TTC549 (cell line): ENCODE data around the gene EDDM13.
A peak's percentile ranks its signal among the peaks of the same experiment; 100 is the strongest.
"Not testable (repeated sequence)": the region's sequence is repeated elsewhere in the genome, so short reads cannot be mapped to it uniquely, and the experiment has no call there.

Experiments
- FAIRE-seq: peaks from 2 replicates; lab custom pipeline; 2012; peaks lifted over from hg19 to GRCh38; lab: Jason Lieb, UNC

EDDM13 gene

GRCh38 chr19:56295531-56296455, 23.2 kb downstream of the EDDM13 start:
- FAIRE-seq: no peak

DNA sequence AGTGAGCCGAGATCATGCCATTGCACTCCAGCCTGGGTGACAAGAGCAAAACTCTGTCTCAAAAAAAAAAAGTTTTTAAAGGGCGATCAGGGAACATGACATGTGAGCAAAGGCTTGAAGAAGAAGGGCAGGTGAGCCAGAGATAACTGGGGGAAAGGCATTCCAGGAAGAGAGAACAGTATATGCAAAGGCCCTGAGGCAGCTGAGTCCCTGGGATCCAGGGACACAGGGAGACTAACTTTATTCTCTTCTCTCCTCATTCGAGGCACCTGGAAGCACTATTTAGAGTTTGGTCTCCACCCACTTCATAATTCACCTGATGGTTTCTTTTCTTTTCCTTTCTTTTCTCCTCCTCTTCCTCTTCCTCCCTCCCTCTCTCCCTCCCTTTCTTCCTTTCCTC, 24.5 kb downstream of the EDDM13 start:
- no peak for FAIRE-seq

GRCh38 chr19:56299688-56300087, 27.1 kb downstream of the EDDM13 start:
- no peak for FAIRE-seq

- FAIRE-seq: no peak
These were observed 28.6 kb downstream of the EDDM13 start for GRCh38 chr19:56301155-56301554.

DNA sequence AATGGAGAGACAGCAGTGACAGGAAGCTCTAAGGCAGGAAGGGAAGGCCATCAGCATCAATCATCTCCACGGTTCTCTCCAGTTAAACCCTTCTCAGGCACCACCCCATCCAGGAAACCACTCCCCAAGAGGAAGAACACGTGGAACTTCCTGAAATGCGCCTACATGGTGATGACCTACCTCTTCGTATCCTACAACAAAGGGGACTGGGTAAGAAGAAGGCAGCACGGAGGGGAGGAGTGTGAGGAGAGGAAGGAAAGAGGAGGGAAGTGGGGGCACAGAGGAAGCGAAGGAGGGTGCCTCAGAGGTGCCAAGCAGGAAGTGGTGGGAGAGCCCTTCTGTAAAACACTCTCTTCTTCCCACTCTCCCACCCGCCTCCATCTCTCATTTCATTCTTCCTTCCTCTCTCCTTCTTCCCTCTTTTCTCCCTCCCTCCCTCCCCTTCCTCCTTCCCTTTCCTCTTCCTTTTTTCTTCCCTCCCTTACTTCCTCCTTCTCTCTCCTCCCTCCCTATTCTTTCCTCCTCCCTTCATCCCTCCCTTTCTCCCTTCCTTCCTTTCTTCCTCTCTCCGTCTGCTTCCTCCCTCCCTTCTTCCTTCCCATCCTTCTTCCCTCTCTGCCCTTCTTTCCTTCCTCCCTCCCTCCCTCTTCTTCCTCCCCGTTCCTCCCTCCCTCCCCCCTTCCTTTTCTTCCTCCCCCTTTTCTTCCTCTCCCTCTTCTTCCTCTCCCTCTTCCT, 29.5 kb downstream of the EDDM13 start:
- FAIRE-seq: no peak

DNA sequence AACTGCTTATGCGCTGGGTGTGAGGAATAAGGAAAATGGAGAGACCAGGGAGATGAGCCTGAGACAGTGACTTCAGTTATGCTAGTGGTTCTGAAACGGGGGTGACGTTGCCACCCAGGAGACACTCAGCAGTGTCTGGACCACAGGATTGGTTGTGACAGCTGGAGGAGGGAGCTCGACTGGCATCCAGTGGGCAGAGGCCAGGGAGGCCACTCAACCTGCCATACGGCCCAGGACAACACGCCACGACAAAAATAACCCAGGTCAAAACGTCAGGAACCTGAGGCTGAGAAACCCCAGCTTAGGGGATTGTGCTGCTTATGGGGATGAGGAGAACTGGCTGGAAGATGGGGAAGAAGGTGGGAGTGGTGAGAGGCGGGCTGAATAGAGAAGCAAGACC, 31.7 kb downstream of the EDDM13 start:
- FAIRE-seq: no peak

DNA sequence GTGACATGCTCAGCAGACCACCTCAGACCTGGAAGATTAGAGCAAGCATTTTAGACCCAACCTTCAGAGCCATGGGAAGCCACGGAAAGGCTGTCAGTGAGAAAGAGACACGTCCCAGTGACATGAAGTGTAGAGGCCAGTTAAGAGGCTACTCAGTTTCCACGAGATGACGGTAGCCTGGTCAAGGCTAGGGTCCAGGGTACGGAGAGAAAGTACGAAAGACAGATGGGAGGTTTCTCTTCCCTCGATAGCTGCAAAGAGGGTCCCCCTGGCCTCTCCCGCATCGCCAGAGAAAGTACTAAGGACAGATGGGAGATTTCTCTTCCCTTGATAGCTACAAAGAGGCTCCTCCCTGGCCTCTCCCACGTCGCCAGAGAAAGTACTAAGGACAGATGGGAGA, 33.5 kb downstream of the EDDM13 start:
- FAIRE-seq: no peak

DNA sequence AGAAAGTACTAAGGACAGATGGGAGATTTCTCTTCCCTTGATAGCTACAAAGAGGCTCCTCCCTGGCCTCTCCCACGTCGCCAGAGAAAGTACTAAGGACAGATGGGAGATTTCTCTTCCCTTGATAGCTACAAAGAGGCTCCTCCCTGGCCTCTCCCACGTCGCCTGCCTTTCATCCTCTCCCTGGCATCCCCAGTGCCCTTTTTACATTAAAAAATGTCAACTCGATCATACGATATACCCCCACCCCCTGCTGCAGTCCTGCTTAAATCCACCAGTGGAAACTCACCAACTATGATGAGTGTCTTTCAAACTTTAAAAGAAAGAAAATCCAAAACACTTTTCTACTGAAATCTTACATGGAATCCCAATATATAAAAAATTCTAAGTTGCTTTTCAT, 34.5 kb downstream of the EDDM13 start:
- not testable (repeated sequence) for FAIRE-seq

- no peak for FAIRE-seq
These were observed 36.2 kb downstream of the EDDM13 start for GRCh38 chr19:56308792-56309191.

DNA sequence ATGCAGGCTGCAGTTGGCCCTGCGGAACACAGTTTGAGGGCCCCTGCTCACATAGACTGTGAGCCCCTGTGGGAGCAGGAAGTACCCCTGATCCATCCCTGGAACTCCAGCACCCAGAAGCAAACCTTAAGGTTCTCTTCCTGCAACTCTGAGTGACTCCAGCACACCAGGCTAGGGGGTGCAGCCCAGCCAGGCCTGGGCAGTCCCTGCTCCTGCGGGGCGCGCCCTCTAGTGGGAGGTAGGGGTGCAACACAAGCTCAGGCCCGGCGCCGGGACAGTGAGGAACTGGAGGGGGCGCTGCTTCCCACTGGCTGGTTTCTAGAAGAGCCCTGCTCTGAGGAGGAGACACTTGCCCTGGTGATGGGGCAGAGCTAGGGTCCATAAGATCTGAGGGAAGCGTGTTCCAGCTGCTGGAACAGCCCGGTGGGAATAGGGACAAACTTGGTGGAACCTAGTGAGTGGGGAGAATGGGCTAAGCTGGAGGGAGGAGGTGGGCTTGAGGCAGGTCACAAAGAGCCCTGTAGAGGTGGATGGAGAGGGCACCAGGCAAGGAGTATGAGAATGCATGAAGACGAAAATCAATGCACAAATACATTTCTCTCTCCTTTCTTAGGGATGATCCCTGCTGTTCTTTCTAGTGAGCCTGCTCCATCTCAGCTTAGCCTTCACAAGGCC, 37.1 kb downstream of the EDDM13 start:
- FAIRE-seq: no peak

DNA sequence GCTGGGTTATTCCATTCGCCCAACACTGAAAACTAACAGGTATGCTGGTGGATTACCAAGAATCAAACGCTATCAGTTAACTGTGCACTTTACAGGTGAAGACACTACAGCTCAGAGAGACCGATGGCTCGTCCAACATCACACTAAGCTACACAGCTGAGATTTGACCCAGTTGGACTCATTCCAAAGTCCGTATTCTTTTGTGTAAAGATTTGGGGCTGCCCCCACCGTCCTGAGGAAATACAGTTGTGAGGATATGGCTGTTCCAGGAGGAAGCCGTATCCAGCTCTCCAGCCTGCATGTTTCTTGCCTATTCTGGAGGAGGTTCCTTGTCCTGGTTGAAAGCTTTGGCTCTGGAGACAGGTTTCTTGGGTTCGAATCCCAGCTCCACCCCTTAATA, 37.9 kb downstream of the EDDM13 start:
- FAIRE-seq: no peak

DNA sequence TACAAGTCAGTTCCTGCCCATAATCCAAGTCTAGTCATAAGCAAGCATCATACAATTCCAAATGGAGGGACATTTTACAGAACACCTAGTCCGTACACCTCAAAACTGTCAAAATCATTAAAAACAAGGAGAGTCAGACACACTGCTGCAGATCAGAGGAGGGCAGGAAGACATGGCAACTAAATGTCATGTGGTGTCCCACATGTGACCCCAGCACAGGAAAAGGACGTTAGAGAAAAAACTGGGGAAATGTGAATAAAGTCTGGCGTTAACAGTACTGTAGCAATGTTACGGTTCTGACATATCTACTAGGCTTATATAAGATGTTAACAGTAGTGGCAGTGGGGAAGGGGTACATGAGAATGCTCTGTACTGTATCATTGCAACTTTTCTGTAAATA, 39.8 kb downstream of the EDDM13 start:
- no peak for FAIRE-seq

GRCh38 chr19:56312787-56313657, 40.5 kb downstream of the EDDM13 start:
- no peak for FAIRE-seq

- no peak for FAIRE-seq
These were observed 41.5 kb downstream of the EDDM13 start for GRCh38 chr19:56314018-56314380.

DNA sequence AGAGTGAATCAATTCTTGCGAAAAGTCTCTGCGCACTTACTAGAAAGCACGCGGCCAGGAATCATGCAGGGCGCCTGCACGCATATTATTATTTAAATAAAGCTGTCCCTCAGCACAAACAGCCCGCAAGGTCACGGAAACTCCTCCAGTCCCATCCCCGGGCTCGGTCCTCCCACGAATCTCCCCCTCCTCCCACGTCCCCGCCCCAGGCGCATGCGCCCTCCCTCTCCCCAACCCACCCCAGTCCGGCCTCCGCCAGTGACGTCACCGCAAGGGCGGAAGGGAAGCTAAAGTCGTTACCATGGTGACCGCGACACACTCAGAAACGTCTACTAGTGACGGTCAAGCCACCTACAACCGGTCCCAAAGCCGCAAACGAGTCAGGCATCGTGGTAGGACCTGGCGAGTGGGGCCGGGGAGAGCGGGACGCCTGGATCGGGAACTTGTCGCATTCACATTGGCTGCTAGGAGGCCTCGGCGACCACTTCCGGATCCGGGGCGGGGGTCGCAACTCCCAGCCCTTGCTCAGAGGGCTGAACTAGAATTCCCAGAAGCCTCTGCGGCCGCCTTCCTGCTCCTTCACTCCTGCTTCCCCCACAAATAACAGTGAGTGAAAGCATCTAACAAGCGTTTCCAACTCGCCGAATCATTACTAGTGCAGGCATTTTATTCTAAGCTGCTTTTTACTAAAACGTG, 42.0 kb downstream of the EDDM13 start, which contains the start of gene ZSCAN5A:
Gene ZSCAN5A (minus strand): TSS at position 459 of the 696 bp plus-strand sequence. CDS start 89,793 bp downstream, outside the sequence.
- FAIRE-seq: no peak

GRCh38 chr19:56315077-56315828, 42.7 kb downstream of the EDDM13 start:
- FAIRE-seq: peak; percentile 80

GRCh38 chr19:56316728-56317127, 44.2 kb downstream of the EDDM13 start:
- no peak for FAIRE-seq

DNA sequence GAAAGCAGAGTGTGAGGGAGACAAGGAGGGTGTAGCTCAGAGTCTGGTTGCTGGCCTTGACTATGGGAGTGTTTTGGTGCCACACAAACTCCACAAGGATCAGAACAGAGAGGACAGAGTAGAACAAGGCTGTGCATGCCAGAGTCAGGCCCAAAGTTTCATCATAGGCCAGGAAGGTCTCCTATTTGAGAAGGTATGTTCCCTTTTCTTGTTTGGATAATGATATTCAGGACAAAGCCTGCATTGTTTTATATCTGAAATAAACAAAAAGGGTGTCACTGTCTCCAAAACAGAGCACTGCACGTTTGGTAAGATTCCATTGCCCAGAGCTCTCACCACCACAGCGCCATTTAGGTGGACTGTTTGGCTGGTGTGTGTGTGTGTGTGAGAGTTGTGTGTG, 45.2 kb downstream of the EDDM13 start:
- no peak for FAIRE-seq

GRCh38 chr19:56319991-56320390, 47.4 kb downstream of the EDDM13 start:
- FAIRE-seq: no peak

DNA sequence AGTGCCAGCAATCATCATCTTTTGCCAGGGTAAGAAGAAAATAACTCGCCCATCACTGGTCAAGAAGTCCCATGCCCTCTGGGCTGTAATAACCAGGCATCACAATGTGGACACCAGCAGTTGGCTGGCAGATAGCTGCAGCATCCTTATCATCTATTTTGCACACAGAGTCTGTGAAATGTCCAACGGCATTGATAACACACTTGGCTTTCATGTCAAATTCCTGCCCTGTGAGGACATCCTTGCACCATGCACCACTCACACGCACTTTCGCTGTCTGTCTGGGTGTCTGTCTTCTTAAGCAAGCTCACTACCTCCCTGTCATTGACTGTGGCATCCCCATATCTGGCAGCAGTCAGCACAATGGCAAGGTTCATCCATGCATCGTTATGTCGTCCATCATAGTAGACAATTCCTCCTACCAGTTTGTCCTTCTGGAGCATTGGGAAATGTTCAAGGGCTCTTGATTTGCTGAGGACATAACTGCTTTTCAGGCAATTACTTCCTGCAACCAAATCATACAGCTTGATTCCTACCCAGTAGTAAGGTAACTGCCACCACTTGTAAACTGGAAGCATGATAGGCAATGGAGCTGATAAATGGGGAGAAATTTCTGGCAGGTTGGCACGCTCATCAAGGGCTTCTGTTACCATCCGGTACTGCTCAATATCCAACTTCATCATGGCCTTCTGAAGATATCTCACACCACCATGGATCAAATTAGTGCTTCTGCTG, 48.9 kb downstream of the EDDM13 start:
- FAIRE-seq: no peak
